CD4-positive, CD25-positive, alpha-beta regulatory T cell (primary cell): ENCODE measurements around the gene PIK3C3. TPM values are rescaled to one million over a fixed set of nuclear protein-coding genes. Genes with fewer than 3 reads are reported as not detected.
A peak's percentile ranks its signal among the peaks of the same experiment; 100 is the strongest.

Source experiments
- ATAC-seq, 2 donors: fragments of 150-1000 bp; cut with Tn5 transposase; one replicate each; pipeline ENCODE4 v1.10.0; 2021; ENCODE audit warnings: low read depth in 2 of 2, moderate number of reproducible peaks in 2 of 2, moderate library complexity in 1 of 2
- DNase-seq, 3 donors: peaks; one replicate each; pipeline versions ENCODE4 v3.0.0 to v3.0.0-alpha.2; 2012 to 2022; ENCODE audit warnings: mixed read lengths in 1 of 3
- H3K27ac ChIP-seq: one replicate; pipeline ENCODE4 v1.7.0; 2013; ENCODE audit warnings: mild to moderate bottlenecking, low read length; ENCODE audit not compliant: insufficient read depth, poor library complexity, severe bottlenecking
- H3K27me3 ChIP-seq: one replicate; pipeline ENCODE4 v1.7.0; 2013; ENCODE audit warnings: low read length; ENCODE audit not compliant: control insufficient read depth, insufficient read depth
- H3K36me3 ChIP-seq: one replicate; pipeline ENCODE4 v1.7.0; 2013; ENCODE audit warnings: mild to moderate bottlenecking, low read length, moderate library complexity; ENCODE audit not compliant: control insufficient read depth, insufficient read depth
- H3K4me1 ChIP-seq: 2 replicates; pipeline ENCODE4 v1.7.0; 2013; ENCODE audit warnings: mild to moderate bottlenecking, low read length; ENCODE audit not compliant: insufficient read depth, control insufficient read depth, poor library complexity, severe bottlenecking
- H3K4me3 ChIP-seq: one replicate; pipeline ENCODE4 v1.7.0; 2013; ENCODE audit warnings: low read depth, mild to moderate bottlenecking, low read length, moderate library complexity
- H3K9me3 ChIP-seq, 2 experiments: 1 replicate in 1 of 2; 2 replicates in 1 of 2; pipeline ENCODE4 v1.7.0; 2013; ENCODE audit warnings: low read length in 2 of 2, mild to moderate bottlenecking in 1 of 2, moderate library complexity in 1 of 2; ENCODE audit not compliant: control insufficient read depth in 2 of 2
- H3K27ac Mint-ChIP-seq, 3 donors: one replicate each; pipeline ENCODE4 v1.8.0; 2020 to 2022; ENCODE audit warnings: mild to moderate bottlenecking in 3 of 3, mixed read lengths in 3 of 3, moderate library complexity in 2 of 3
- H3K27me3 Mint-ChIP-seq: one replicate; pipeline ENCODE4 v1.8.0; 2022; ENCODE audit warnings: mild to moderate bottlenecking, mixed read lengths
- H3K36me3 Mint-ChIP-seq: one replicate; pipeline ENCODE4 v1.8.0; 2020; ENCODE audit warnings: mixed read lengths
- H3K4me1 Mint-ChIP-seq, 4 donors: one replicate each; pipeline ENCODE4 v1.8.0; 2020 to 2022; ENCODE audit warnings: mixed read lengths in 4 of 4, mild to moderate bottlenecking in 1 of 4
- H3K4me3 Mint-ChIP-seq, 4 donors: one replicate each; pipeline ENCODE4 v1.8.0; 2020 to 2022; ENCODE audit warnings: mild to moderate bottlenecking in 4 of 4, mixed read lengths in 4 of 4, moderate library complexity in 3 of 4
- H3K9me3 Mint-ChIP-seq, 7 donors: one replicate each; pipeline ENCODE4 v1.8.0; 2020 to 2022; ENCODE audit warnings: mixed read lengths in 7 of 7, mild to moderate bottlenecking in 3 of 7, moderate library complexity in 2 of 7
- polyA plus RNA-seq, 4 donors: library from polyadenylated mRNA; unstranded; fragments of 300-500 nt; fragmentation: Illumina TruSeq; gene quantifications; one replicate each; pipeline ENCODE4 v1.2.3, GENCODE V29; 2021
- total RNA-seq: library from RNA; stranded (reverse); gene quantifications from one replicate; pipeline ENCODE4 v1.2.3, GENCODE V29; 2022

The PIK3C3 gene
- total and polyA plus RNA-seq, 5 donors from 2014 or later, result 42.4 to 77.1 (median 46.0) TPM

DNA sequence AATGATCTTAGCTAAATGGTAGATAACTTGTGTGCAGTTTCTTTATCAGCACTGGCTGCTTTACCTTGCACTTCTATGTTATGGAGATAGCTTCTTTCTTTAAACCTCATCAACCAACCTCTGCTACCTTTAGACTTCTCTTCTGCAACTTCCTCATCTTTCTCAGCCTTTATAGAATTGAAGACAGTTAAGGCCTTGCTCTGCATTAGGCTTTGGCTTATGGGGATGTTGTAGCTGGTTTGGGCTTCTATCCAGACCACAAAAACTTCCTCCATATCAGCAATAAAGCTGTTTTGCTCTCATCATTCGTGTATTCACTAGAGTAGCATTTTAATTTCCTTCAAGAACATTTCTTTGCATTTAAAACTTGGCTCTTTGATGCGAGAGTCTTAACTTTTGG lies 123.7 kb downstream of the PIK3C3 start:
- no peak overlapping the region for H3K4me3 Mint-ChIP-seq
- Histone ChIP-seq H3K4me3 (no peak overlapping the region), H3K27me3 (no peaks in the 10 kb centered on the region), H3K36me3 (peaks cover 70% of the 10 kb centered on the region), H3K4me1 (no peaks in the 10 kb centered on the region), H3K27ac (no peak overlapping the region), H3K9me3 (no peaks in the 10 kb centered on the region)
- H3K9me3 Mint-ChIP-seq, result no peaks in the 10 kb centered on the region
- DNase-seq (peak in 1 of 3 donors; percentile 20), ATAC-seq (no peak)
- H3K27ac Mint-ChIP-seq, result no peak overlapping the region
- peaks cover 50% of the 10 kb centered on the region for H3K36me3 Mint-ChIP-seq
- H3K27me3 Mint-ChIP-seq, result no peaks in the 10 kb centered on the region
- peaks cover 0 to 9% (median 7%) of the 10 kb centered on the region in 4 donors for H3K4me1 Mint-ChIP-seq

DNA sequence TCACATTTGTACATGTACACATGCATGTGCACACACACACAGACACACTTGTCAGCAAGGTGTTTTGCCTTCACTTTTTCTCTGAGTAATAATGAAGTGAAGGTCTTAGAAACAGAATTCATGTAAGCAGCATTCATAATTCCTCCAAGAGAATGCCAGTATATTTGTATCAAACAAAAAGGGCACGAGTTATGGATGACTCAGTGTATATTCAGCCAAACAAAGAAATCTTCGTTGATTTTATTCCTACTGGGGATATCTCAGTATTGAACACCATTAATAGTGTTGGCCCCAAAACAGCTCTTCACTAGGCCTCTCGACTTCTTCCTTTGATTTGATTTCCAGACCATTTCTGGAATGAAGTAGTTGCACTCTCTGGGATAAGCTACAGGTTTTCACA lies 125.3 kb downstream of the PIK3C3 start:
- Mint-ChIP-seq H3K4me1 (peaks cover 0 to 5% (median 0%) of the 10 kb centered on the region in 4 donors), H3K36me3 (peaks cover 50% of the 10 kb centered on the region), H3K9me3 (no peaks in the 10 kb centered on the region), H3K4me3 (no peak overlapping the region), H3K27me3 (no peaks in the 10 kb centered on the region), H3K27ac (no peak overlapping the region)
- DNase-seq, result no peak
- ATAC-seq, result no peak
- no peak overlapping the region for H3K4me3 ChIP-seq
- no peaks in the 10 kb centered on the region for H3K4me1 ChIP-seq
- H3K36me3 ChIP-seq, result peaks cover 60% of the 10 kb centered on the region
- no peaks in the 10 kb centered on the region for H3K9me3 ChIP-seq
- H3K27ac ChIP-seq, result no peak overlapping the region
- no peaks in the 10 kb centered on the region for H3K27me3 ChIP-seq

DNA sequence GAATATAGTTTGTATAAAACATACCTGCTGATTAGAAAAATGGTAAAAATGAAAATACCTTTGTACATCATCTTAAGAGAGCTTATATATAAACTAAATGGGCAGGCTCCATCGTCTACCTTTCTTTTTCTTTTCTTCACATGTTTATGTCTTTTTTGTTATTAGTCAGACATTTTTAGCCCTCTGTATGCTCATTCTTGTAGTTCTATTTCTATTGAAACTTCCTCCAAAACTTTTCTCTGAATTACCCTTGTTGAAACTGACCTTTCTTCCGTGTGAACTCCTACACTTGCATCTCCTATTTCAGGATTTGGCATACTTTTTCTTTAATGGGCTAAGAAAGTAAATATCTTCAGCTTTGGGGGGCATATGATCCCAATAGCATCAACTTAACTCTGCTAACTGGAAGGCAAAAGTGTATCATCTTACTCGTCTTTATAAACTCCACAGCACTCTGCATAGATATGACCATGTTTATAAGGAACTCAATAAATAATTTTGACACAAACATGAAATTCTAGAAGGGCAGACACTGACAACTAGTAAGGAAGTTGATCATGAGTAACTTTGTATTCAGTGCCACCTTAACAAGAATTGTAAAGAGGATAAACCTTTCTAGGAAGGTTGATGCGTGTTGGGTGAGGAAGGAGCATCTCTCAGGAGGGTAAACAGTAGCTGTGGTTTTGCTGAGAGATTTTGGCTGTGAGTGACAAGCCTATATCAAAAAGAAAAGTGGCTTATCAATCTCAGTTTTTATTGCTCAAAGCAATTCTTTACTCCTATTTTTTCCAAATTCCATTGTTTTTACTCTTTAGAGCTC lies 127.6 kb downstream of the PIK3C3 start:
- peaks cover 49% of the 10 kb centered on the region for H3K36me3 Mint-ChIP-seq

DNA sequence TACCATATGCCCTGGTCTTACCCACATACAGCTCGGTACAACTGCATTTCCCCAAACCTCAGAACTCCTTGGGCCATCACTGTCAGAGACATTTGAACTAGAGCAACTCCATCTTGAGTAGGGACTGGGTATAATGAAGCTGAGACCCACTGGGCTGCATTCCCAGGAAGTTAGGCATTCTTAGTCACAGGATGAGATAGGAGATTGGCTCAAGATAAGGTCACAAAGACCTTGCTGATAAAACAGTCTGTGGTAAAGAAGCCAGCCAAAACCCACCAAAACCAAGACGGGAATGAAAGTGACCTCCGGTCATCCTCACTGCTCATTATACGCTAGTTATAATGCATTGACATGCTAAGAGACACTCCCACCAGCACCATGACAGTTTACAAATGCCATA lies 131.3 kb downstream of the PIK3C3 start:
- Histone ChIP-seq H3K36me3 (peaks cover 16% of the 10 kb centered on the region), H3K9me3 (no peaks in the 10 kb centered on the region), H3K4me1 (no peaks in the 10 kb centered on the region), H3K27me3 (no peaks in the 10 kb centered on the region), H3K4me3 (no peak overlapping the region), H3K27ac (no peak overlapping the region)
- Mint-ChIP-seq H3K27me3 (no peaks in the 10 kb centered on the region), H3K9me3 (peaks cover 0 to 5% (median 0%) of the 10 kb centered on the region in 7 donors), H3K27ac (no peak overlapping the region), H3K36me3 (peaks cover 39% of the 10 kb centered on the region), H3K4me3 (no peak overlapping the region), H3K4me1 (peaks cover 0 to 7% (median 1%) of the 10 kb centered on the region in 4 donors)
- DNase-seq, result no peak
- no peak for ATAC-seq

More for the DNA sequence above, 127.6 kb downstream of the PIK3C3 start:
- Mint-ChIP-seq H3K9me3 (peaks cover 0 to 5% (median 0%) of the 10 kb centered on the region in 7 donors), H3K27me3 (no peaks in the 10 kb centered on the region), H3K4me1 (peaks cover 0 to 2% (median 0%) of the 10 kb centered on the region in 4 donors), H3K4me3 (no peak overlapping the region), H3K27ac (no peak overlapping the region)
- H3K9me3 ChIP-seq, result no peaks in the 10 kb centered on the region
- no peaks in the 10 kb centered on the region for H3K27me3 ChIP-seq
- H3K4me3 ChIP-seq, result no peak overlapping the region
- DNase-seq (peak in 1 of 3 donors; percentile 71), ATAC-seq (no peak)
- no peak overlapping the region for H3K27ac ChIP-seq
- peaks cover 46% of the 10 kb centered on the region for H3K36me3 ChIP-seq
- no peaks in the 10 kb centered on the region for H3K4me1 ChIP-seq

DNA sequence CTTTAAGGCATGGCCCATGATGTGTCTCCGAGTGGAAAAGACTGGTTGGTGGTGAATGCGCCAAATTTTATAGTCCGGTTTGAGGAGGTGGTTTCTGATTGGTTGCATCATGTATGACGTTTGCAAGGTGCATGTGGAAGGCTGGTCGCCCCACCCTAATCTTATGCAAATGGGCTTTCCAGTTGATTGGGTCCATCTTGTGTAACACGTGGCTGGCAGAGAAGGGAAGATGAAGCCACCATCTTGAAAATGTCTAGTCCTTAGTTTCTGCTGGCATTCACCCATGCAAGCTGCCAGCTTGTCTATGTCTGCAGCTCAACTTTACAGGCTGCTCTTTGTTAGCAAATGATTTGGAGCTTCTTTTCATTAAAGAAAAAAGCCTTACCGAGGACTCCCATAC lies 132.2 kb downstream of the PIK3C3 start:
- DNase-seq (no peak), ATAC-seq (no peak)
- Mint-ChIP-seq H3K4me3 (no peak overlapping the region), H3K27me3 (no peaks in the 10 kb centered on the region), H3K9me3 (peaks cover 0 to 5% (median 0%) of the 10 kb centered on the region in 7 donors), H3K36me3 (peaks cover 29% of the 10 kb centered on the region), H3K27ac (no peak overlapping the region), H3K4me1 (peaks cover 0 to 7% (median 1%) of the 10 kb centered on the region in 4 donors)
- Histone ChIP-seq H3K27ac (no peak overlapping the region), H3K4me3 (no peak overlapping the region), H3K4me1 (no peaks in the 10 kb centered on the region), H3K9me3 (no peaks in the 10 kb centered on the region), H3K36me3 (peaks cover 9% of the 10 kb centered on the region), H3K27me3 (no peaks in the 10 kb centered on the region)

DNA sequence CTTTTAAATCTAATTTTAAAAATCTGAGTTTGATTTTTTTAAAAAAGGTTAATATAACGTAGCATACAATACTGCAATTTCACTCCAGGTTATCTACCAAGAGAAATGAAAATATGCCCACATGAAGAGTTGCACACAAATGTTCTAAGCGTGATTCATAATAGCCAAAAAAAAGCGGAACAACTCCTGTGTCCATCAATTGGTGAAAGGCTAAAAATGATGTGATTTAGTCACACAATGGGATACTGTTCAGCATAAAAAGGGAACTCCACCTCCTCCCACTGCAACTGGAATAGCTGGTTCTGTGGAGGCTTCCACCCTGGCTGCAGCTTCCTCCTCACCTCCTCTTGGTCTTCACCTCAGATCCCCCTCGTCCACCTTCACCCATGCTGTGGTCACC lies 132.8 kb downstream of the PIK3C3 start:
- Mint-ChIP-seq H3K27me3 (no peaks in the 10 kb centered on the region), H3K4me3 (peak overlapping the region in 1 of 4 donors; percentile 78)

DNA sequence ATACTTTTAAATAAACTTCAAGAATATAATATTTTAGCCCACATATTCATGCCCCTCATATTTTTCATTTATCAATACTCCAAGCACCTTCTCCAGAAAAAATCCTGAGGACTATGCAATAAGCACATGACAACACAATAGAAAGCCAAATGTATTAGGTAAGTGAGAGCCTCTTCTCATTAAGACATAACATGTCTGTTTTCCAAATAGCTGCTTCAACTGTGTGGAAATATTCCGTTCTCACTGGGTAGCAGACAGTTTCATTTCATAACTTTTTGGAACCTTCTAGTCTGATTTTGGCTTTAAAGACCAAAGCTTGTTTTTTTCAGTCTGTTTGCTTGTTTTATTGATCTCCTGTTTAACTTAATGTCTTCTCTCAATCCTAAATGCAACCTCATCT lies 137.8 kb downstream of the PIK3C3 start:
- no peaks in the 10 kb centered on the region for H3K27me3 Mint-ChIP-seq
- Histone ChIP-seq H3K27ac (no peak overlapping the region), H3K4me3 (no peak overlapping the region), H3K9me3 (no peaks in the 10 kb centered on the region), H3K36me3 (no peaks in the 10 kb centered on the region), H3K4me1 (no peaks in the 10 kb centered on the region), H3K27me3 (no peaks in the 10 kb centered on the region)
- no peak overlapping the region for H3K4me3 Mint-ChIP-seq
- peaks cover 7% of the 10 kb centered on the region for H3K36me3 Mint-ChIP-seq
- DNase-seq (no peak), ATAC-seq (no peak)
- no peak overlapping the region for H3K27ac Mint-ChIP-seq
- H3K4me1 Mint-ChIP-seq, result peaks cover 0 to 7% (median 0%) of the 10 kb centered on the region in 4 donors
- H3K9me3 Mint-ChIP-seq, result peaks cover 0 to 4% (median 0%) of the 10 kb centered on the region in 7 donors

More for the DNA sequence above, 132.8 kb downstream of the PIK3C3 start:
- Histone ChIP-seq H3K27ac (no peak overlapping the region), H3K4me3 (no peak overlapping the region), H3K27me3 (no peaks in the 10 kb centered on the region), H3K36me3 (peaks cover 3% of the 10 kb centered on the region), H3K4me1 (no peaks in the 10 kb centered on the region), H3K9me3 (no peaks in the 10 kb centered on the region)
- Mint-ChIP-seq H3K9me3 (peaks cover 0 to 5% (median 0%) of the 10 kb centered on the region in 7 donors), H3K4me1 (peaks cover 0 to 7% (median 0%) of the 10 kb centered on the region in 4 donors), H3K36me3 (peaks cover 24% of the 10 kb centered on the region), H3K27ac (no peak overlapping the region)
- DNase-seq (no peak), ATAC-seq (no peak)

DNA sequence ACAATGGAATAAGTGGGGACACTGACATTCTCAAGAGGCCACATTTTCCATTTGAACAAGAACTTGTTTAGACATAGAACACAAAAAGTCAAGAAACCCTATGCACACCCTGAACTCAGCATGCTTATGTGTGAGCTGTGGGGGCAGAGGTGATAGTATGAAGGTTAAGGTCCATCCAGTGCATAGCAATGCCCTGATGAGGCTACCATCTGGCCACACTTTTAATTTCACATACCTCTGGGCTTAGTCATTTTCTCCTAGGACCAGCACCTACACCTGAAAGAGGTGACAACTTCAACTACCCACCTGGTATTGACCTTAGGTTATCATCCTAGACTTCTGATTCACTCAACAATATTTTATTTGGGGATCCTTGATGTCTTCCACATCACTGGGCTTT lies 139.8 kb downstream of the PIK3C3 start:
- H3K27me3 ChIP-seq, result no peaks in the 10 kb centered on the region
- no peaks in the 10 kb centered on the region for H3K27me3 Mint-ChIP-seq
- no peaks in the 10 kb centered on the region for H3K36me3 Mint-ChIP-seq
- ATAC-seq (no peak), DNase-seq (no peak)
- no peaks in the 10 kb centered on the region for H3K4me1 ChIP-seq
- H3K4me3 Mint-ChIP-seq, result no peak overlapping the region
- H3K36me3 ChIP-seq, result no peaks in the 10 kb centered on the region
- peaks cover 0 to 2% (median 0%) of the 10 kb centered on the region in 7 donors for H3K9me3 Mint-ChIP-seq
- no peak overlapping the region for H3K27ac ChIP-seq
- no peak overlapping the region for H3K27ac Mint-ChIP-seq
- no peaks in the 10 kb centered on the region for H3K4me1 Mint-ChIP-seq
- no peaks in the 10 kb centered on the region for H3K9me3 ChIP-seq
- no peak overlapping the region for H3K4me3 ChIP-seq
